ENCODE measurements around the gene MRPL36.

GRCh38 chr5:1836176-1836890 lies 36.7 kb upstream of the MRPL36 start:
- TF ChIP-seq CTCF (conservative IDR thresholded peaks at IDR 0.05) (no peak), ZFX (IDR thresholded peaks at IDR 0.05) (no peak)

All from C4-2B (cell line).